GM18520 (cell line): ENCODE data around the gene SNTB2.

Source experiments
- ATAC-seq: cut with Tn5 transposase; IDR thresholded peaks from one replicate; pipeline ENCODE4 v1.9.1; 2021; ENCODE audit not compliant: unreplicated experiment

The SNTB2 gene

DNA sequence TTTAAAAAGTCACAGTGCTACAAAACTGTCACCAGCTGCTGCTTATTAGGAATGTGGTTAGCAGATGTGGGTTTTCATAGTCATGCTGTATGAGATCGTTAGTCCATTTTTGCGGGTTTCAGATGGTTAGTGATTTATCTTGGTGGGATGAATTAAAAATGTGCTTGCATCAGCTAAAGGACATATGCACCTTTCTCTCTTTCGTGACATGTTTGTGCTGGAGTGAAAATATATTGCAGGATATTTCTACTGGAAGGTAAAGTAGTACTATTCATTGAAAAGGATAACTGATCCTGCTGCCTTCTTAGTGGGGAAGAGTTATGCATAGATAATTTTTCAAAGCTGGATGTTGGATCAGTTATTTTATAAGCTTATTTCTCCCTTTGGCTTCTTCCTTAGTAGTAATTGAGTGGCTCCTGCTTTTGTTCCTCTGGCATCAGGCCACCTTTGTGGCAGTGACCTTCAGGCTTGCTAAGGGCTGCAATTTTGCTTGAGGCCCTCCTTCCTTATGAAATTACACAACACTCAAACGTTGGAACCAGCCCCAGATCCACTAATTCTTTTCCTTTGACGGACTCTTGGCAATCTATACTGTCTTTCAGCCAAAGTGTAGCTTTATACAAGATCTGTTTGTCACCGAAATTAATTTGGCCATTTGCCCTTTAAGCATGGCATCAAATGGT lies 7.5 kb upstream of the SNTB2 start:
- ATAC-seq: no peak

DNA sequence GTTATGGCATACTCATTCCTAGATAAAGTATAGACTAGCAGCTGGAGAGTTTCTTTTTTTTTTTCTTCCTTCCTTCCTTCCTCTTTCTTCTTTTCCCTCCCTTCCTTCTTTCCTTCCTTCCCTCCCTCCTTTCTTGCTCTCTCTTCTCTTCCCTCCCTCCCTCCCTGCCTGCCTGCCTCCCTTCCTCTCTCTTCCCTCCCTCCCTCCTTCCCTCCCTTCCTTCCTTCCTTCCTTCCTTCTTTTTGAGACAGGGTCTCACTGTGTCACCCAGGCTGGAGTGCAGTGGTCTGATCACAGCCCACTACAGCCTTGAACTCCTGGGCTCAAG lies 7.0 kb upstream of the SNTB2 start:
- ATAC-seq: no peak

DNA sequence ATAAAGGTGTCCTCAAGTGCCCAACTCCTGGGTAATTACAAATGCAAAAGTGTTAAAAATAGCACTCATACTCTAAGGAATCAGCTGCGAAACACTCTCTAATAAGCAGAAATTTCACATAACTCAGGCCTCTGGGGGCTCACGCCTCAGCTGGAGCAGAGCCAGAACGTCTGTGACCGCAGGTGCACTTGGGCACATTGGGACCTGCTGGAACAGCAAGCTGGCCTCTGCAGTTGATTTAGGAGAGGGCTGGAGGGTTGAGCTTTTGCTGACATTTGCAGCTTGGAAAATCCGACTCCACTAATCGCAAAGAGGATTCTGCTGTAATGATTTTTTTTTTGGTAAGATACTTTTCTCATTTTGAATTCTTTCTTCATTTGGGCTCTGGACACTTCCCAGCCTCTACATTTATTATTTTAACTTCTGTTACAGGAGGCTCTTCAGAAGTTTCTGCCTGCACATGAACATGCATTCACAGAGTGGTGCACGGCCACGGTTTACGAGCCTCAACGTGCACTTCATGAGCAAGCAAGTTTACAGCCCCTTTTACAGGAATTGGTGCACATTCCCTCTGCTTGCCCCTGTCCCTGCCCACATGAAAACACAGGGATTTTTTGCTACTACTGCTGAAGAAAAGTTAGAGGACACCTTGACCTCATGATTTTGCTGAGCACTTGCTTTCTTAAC lies 4.1 kb upstream of the SNTB2 start:
- ATAC-seq: no peak

DNA sequence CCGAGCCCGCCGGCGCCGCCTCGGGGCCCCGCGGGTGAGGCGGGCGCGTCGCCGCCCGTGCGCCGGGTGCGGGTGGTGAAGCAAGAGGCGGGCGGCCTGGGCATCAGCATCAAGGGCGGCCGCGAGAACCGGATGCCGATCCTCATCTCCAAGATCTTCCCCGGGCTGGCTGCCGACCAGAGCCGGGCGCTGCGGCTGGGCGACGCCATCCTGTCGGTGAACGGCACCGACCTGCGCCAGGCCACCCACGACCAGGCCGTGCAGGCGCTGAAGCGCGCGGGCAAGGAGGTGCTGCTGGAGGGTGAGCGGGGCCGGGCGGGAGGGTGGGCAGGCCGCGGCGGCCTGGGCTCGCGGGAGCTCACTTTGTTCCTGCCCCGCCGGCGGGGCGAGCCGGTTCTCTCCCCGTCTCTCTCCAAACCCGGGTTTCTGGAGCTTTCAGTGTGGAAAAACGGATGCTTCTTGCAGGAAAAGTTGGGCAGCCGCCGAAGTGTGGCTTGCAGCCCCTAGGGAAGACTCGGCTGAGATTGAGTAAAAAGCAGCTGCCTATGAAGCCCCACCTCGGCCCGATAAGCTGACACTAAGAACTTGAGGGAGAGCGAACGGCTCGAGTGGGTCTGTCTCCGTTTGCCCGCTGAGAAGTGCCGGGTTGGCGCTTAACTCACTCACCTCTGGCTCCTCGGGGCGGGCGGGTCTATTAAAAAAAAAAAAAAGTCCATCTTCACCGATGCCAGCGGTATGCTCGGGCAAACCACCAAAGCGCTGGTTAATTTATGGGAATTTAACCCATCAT lies 677 bp downstream of the SNTB2 start:
- ATAC-seq: peak; percentile 11

DNA sequence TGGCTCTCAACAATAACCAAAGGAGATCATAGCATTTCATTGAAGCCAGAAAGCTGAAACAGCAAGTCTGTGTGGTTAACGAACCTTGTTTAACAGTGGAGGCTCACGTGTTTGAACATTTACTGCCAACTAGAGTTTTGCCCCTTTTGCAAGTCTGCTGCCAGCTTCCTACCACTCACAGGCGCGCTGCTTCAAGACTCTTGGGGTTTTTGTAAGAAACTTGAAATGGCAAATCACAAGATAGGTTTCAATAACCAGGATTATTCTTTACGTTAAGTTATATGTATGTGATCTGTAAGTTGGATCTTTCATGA lies 1.2 kb downstream of the SNTB2 start:
- no peak for ATAC-seq

DNA sequence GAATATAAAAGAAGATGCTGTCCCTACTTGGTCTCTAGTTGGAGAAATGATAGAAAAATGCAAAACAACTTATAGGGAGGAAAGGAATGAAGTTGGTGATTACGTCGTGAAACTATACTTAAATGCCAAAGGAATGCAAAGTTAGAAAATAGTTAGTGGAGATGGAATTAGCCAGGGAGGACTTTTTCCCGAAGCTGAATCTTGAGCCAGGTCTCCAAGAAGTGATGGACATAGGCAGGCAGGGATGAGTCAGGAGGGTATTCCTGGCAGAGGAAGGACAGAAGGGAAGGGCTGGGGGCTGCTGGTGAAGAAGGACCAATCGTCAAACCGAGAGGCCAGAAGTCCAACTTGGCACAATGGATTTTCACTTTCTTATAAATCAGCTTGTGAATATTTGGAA lies 1.8 kb downstream of the SNTB2 start:
- ATAC-seq: no peak

DNA sequence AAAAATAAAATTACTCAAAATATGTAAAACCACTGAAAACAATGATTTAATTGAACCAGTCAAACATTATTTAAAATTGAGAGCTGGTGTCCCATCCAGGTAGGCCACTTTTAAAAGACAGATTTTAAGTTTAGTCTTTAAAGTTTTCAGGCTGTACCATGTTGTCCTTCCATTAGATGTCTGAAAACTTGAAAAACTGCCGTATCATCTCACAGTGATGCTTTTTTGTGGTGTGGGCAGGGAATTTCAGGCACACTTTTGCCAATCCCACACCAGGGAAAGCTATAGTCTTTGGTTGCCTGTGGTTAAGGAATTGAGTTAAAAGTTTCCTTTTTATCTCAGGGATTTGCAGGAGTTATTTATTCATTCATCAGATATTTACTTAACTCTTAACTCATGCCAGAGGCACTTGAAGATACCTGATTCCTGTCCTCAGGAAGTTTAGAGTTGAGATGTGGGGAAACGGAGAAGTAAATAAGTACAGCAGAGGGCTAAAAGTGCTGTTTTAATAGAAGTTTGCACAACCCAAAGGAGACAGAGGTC lies 3.2 kb downstream of the SNTB2 start:
- ATAC-seq: no peak

DNA sequence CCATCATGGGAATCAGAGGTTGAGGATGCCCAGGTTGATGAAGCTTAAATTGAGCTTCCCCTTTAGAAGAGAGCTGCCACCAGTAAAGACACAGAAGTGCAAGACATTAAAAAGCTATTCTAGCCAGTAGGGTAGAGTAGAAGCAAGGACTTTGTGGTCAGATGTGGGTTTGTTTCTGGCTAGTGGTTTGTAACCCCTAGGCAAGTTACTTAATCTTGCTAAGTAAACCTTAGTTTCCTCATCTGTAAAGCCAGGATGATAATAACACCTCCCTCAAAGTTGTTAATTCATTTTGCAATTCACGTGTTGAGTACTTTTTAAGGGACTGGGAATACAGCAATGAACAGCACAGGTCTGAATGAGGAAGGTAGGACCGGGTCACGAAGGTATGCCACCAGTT lies 3.6 kb downstream of the SNTB2 start:
- ATAC-seq: no peak

DNA sequence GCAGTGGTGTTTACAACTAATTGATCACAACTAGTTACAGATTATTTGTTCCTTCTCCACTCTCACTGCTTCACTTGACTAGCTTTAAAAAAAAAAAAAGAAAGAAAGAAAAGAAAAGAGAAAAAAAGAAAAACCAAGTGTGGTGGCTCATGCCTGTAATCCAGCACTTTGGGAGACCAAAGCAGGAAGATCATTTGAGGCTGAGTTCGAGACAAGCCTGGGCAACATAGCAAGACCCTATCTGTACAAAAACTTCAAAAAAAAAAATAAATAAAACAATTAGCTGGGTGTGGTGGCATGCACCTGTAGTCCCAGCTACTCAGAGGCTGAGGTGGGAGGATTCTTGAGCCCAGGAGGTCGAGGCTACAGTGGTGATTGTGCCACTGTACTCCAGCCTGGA lies 4.2 kb downstream of the SNTB2 start:
- no peak for ATAC-seq

DNA sequence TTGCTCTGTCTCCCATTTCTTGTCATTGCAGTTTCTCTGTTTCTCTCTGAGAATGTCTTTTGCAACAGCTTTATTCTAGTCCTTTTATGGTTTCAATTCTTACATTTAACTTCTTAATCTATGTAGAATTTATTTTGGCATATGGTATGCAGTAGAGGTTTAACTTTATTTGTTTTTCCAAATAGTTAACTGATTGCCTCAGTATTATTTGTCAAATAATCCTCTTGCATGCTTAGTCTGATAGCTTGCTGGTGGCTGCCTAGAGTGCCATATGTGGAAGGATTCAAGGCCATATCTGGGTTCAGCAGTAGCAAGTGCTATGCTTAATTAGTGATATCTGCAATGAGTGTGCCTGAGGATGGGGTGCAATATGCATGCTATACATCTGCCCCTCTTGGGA lies 6.9 kb downstream of the SNTB2 start:
- no peak for ATAC-seq

DNA sequence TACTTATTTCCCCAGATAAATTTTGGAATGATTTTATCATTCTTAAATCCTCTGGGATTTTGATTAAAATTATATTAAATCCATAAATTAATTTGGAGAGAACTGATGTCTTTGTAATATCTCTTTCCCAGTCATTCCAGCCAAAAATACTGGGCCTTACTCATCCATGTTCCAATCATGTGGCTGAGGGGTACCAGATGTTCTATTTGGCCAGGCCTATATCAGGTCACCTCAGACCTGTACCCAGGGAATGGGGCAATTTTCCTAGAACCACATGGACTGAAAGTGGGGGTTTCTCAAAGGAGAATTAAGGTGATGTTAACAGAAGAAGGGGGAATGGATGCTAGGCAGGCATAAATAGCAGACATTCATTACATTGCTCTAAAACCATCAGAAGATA lies 7.5 kb downstream of the SNTB2 start:
- no peak for ATAC-seq

DNA sequence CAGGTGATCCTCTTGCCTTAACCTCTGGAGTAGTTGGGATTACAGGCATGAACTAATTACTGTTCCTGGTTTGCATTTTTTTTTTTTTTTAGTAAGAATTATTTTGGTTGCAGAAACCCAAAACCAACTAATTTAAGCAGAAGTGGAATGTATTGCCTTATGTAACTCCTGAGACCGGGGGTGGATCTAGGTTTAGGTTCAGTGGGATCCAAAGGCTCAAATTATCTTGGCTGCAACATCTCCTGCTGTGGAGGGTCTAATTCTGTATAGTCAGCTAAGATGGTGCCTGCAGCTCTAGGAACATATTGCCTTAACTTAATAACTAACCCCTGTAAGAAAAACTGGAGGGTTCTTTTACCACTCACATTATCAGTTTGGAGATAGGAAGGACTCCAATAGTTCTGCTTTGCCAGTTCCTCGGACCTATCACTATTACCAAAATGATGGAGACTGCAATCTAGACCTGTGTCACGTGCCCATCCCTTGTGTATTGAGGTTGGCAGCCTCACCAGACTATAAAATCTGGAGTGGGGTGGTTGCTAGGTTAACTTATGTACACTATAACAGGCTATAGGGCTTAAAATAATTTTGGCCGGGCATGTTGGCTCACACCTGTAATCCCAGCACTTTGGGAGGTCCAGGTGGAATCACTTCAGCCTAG lies 8.5 kb downstream of the SNTB2 start:
- ATAC-seq: no peak

DNA sequence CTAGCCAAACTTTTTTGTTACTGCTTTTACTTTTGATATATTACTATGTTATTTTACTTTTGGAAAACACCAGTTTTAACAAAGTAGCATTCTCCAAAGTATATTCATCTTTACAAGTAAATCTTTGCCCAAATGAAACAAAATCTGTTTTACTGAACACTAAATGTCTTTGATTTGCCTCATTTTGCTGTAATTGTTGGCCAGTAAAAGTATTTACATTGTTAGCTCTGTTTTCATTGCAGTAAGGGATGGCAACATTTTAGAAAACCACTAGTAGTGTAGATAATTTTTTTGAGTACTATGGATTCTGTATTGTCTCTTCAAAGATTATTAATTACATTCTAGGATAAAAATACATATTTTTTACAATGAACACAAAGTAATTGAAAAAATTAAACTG lies 10.6 kb downstream of the SNTB2 start:
- ATAC-seq: no peak

DNA sequence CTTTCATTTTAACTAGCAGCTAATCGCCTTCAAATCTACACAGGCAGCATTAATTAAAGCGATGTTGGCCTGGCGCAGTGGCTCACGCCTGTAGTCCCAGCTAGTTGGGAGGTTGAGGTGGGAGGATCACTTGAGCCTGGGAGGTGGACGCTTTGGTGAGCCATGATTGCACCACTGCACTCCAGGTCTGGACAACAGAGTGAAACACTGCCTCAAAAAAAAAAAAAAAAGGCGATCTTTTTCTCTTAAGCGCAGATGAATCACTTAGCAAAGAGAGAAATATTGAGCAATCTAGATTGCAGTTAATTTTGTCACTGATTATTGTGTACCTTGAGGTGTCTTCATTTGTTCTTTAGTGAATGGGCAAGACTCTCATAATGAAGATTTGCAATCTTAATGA lies 12.4 kb downstream of the SNTB2 start:
- no peak for ATAC-seq

DNA sequence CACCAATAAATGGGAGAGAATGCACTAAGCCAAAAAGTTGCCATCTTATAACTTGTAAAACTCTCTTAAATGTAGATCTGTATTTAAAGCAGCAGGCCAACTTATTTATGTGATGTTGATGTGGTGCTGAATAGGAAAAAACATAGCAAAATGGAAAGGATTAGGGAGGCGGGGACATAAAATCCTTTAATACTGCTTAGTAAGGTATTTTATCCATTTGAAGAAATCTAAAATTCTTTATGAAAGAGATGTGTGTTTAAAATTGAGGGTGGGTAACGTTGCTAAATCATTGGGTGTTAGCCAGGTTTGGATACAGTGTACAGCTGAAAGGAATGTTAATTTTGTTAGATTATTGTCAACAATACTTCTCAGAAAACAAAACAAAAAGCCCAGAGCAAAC lies 14.3 kb downstream of the SNTB2 start:
- ATAC-seq: no peak

DNA sequence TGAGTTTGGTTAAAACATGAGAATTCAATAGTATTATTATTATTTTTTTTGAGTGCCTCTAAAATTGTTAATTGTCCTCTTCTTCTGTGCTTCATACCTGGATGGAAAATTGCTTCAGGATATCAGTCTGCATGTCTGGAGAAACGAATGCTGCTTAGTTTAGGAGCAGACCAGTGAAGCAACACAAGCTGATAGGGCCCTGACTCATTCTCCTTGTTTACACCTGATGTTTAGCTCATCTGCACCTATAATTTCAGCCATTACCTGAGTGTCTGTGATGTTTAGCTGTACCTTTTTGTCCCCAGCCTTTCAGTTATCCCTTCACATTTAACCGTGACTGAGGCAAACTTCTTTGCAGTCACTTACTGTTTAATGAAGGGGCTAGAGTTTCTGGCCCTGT lies 14.8 kb downstream of the SNTB2 start:
- ATAC-seq: no peak

DNA sequence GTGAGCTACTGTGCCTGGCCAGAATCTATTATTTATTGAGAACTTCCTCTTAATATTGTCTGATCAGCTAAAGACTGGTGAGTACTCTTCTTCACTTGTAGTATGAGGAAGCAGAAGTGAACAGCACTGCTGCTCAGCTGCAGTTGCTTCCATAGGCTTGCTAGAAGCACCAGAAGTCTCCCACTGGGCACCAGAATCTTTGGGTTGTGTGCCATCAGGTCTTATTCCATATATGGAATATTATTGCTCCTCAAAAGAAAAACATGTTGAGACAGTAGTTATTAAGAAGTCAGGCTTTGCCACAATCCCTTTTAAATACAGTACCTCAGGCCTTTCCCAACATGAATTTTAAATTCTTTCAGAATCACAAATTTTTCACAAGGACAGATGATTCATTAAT lies 17.2 kb downstream of the SNTB2 start:
- no peak for ATAC-seq

DNA sequence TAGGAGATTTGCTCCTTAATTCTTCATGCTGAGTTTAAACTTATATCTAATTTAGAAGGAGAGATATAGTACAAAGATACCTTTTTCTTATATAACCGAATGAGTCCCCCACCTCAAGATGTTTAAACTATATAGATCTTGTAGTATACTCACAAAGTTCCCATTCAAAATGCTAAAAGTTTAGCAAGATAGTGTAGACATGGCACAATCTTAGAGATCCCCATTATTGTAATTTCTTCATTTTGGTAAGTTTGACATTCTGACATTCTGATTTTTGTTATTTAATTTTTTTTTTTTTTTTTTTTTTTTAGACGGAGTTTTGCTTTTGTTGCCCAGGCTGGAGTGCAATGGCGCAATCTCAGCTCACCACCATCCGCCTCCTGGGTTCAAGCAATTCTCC lies 22.8 kb downstream of the SNTB2 start:
- no peak for ATAC-seq

DNA sequence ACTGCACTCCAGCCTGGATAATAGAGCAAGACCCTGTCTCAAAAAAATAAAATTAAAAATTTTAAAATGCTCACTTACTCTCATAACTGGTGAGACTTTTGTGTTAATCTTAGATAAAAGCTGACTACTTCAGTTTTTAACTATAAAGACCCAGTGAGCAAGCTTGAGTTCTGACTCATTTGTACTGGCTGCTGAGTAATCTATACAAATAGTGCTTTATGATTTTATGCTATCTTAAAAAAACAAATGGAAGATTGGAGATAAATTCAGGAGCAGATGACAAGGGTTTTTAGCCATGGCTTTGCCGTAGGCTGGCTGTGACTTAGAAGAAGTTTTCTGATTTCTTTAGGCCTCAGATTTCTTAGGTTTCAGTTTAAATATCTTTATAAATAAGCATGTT lies 30.5 kb downstream of the SNTB2 start:
- no peak for ATAC-seq

DNA sequence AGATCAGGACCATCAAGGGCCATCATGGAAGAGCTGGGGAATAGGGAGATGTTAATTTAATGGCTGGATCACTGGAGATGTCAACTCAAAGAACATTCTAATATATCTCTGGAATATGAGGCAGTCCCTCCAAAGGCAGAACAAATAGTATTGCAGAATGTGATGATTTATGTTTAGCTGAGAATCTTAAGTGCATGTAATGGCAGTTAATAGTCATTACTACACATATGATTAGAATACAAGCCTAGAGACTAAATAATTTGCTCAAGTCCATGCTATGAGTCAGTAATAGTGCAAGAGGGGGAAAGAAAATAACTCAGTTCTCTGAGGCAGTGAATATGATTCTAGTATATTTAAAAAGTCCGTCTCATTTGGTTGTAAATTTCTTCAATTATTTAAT lies 32.3 kb downstream of the SNTB2 start:
- no peak for ATAC-seq

DNA sequence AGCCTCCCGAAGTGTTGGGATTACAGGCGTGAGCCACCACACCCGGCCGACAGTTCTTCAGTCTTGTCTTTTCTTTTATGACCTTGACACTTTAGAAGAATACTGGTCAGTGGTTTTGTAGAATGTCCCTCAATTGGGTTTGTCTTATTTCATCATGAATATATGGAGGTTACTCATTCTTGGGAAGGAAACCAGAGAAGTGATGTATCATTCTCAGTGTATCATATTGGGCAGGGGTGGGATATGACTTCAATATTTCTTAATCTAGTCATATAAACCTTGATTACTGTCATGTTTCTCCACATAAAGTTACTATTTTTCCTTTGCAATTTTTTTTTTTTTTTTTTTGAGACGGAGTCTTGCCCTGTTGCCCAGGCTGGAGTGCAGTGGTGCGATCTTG lies 36.9 kb downstream of the SNTB2 start:
- no peak for ATAC-seq

DNA sequence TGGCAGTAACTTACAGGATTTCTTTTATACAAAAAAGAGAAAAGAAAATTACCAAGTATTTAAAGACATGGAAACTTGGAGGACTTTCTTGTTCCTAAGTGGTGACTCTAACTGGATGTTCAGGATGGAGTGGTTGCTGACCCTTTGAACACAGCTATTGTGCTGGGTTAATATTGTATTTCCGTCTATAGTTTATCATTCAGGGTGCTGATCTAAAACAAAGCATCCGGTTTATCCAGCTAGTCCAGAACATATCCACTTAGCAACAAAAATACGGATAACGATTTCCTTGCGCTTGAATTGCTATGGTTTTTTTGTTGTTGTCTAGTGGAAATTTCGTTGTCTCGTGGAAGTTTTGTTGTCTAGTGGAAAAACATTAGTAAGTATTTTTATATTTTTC lies 38.2 kb downstream of the SNTB2 start:
- no peak for ATAC-seq
